ENCODE measurements around the gene NELL2. TPM values are rescaled to one million over a fixed set of nuclear protein-coding genes. Genes with fewer than 3 reads are reported as not detected.
A peak's percentile ranks its signal among the peaks of the same experiment; 100 is the strongest.

NELL2 gene
- total RNA-seq, 1 experiment from 2014 or later = 596 TPM

DNA sequence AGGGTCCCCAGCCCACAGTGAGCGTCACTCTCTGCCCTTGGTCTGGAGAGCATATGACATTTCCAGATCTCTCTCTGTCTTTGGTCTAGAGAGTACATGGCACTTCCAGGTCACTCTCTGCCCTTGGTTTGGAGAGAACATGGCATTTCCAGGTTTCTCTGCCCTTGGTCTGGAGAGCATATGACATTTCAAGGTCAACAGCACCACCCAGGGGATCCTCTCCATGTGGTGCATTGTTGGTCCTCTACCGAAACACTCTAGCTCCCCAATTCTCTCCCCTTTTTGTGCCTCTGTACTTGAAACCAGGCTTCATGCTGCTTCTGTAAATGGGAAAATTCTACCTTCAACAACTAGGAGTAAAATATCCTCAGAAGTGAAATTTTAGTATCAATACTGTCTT is 399.4 kb downstream of the NELL2 start:
- ChIA-PET CTCF (interaction anchor here (0.5 kb wide), 1 partner anchor 397 kb away, joined by 6 read pairs; no protein-coding TSS in a partner anchor), POLR2A (ENCODE audit: low non-redundant PET) (no interaction called here)
- Histone ChIP-seq H3K9me3 (ENCODE audit: low read depth, low read length, poor library complexity, severe bottlenecking) (peaks cover 47% of the 10 kb centered on the region), H3K4me1 (ENCODE audit: insufficient read depth, low read length, poor library complexity, severe bottlenecking) (no peaks in the 10 kb centered on the region), H3K27me3 (replicated peaks; ENCODE audit: insufficient read depth, low read depth, low read length, poor library complexity) (no peaks in the 10 kb centered on the region), H3K36me3 (ENCODE audit: insufficient read depth, low read length, poor library complexity, severe bottlenecking) (no peaks in the 10 kb centered on the region), H3K27ac (ENCODE audit: low read depth, low read length, poor library complexity, severe bottlenecking) (no peak overlapping the region), H3K4me3 (ENCODE audit: low read depth, low read length, poor library complexity, severe bottlenecking) (no peak overlapping the region)
- intact Hi-C loops (cut with micrococcal nuclease; ENCODE audit: unreplicated experiment) = no loop called here
- DNase-seq (ENCODE audit: low spot score) = no peak
- no TSS peak for BruUV-seq (replicated peaks)
- TF ChIP-seq, protein P1, sequence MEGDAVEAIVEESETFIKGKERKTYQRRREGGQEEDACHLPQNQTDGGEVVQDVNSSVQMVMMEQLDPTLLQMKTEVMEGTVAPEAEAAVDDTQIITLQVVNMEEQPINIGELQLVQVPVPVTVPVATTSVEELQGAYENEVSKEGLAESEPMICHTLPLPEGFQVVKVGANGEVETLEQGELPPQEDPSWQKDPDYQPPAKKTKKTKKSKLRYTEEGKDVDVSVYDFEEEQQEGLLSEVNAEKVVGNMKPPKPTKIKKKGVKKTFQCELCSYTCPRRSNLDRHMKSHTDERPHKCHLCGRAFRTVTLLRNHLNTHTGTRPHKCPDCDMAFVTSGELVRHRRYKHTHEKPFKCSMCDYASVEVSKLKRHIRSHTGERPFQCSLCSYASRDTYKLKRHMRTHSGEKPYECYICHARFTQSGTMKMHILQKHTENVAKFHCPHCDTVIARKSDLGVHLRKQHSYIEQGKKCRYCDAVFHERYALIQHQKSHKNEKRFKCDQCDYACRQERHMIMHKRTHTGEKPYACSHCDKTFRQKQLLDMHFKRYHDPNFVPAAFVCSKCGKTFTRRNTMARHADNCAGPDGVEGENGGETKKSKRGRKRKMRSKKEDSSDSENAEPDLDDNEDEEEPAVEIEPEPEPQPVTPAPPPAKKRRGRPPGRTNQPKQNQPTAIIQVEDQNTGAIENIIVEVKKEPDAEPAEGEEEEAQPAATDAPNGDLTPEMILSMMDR (conservative IDR thresholded peaks at IDR 0.05; ENCODE audit: low read depth, low read length) = no peak
- TF ChIP-seq EZH2 (IDR thresholded peaks at IDR 0.05; ENCODE audit: borderline replicate concordance, low read depth, low read length, poor library complexity, severe bottlenecking) = no peak

DNA sequence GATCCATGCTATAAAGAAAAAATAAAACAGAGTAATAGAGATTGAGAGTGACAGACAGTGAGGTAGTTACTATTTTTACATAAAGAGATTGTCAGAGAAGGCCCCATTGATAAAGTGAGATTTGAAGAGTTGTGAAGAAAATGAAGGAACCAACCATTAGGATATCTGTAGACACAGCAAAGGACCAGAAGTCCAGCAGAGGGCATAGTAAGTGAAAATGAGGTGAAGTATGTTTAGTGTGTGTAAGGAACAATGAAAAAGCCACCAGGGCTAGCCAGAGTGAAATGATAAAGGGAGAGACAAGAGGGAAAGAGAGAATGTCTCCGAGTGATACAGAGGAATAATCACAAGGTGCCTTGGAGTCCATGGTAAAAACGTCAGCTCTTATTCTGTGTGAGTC is 411.0 kb downstream of the NELL2 start:
- POLR2A ChIA-PET (ENCODE audit: low non-redundant PET) = no interaction called here
- BruUV-seq (replicated peaks) = no TSS peak
- intact Hi-C loops (cut with micrococcal nuclease; ENCODE audit: unreplicated experiment) = no loop called here
- Histone ChIP-seq H3K27ac (ENCODE audit: low read depth, low read length, poor library complexity, severe bottlenecking) (no peak overlapping the region), H3K4me3 (ENCODE audit: low read depth, low read length, poor library complexity, severe bottlenecking) (no peak overlapping the region), H3K36me3 (ENCODE audit: insufficient read depth, low read length, poor library complexity, severe bottlenecking) (no peaks in the 10 kb centered on the region), H3K4me1 (ENCODE audit: insufficient read depth, low read length, poor library complexity, severe bottlenecking) (no peaks in the 10 kb centered on the region), H3K27me3 (replicated peaks; ENCODE audit: insufficient read depth, low read depth, low read length, poor library complexity) (no peaks in the 10 kb centered on the region), H3K9me3 (ENCODE audit: low read depth, low read length, poor library complexity, severe bottlenecking) (no peaks in the 10 kb centered on the region)
- no peak for TF ChIP-seq EZH2 (IDR thresholded peaks at IDR 0.05; ENCODE audit: borderline replicate concordance, low read depth, low read length, poor library complexity, severe bottlenecking)
- TF ChIP-seq, protein P1 (conservative IDR thresholded peaks at IDR 0.05; ENCODE audit: low read depth, low read length) = peak; percentile 25; the same call in 1 of the 2 replicates
- CTCF ChIA-PET = no interaction called here
- DNase-seq (ENCODE audit: low spot score) = peak; percentile 32

DNA sequence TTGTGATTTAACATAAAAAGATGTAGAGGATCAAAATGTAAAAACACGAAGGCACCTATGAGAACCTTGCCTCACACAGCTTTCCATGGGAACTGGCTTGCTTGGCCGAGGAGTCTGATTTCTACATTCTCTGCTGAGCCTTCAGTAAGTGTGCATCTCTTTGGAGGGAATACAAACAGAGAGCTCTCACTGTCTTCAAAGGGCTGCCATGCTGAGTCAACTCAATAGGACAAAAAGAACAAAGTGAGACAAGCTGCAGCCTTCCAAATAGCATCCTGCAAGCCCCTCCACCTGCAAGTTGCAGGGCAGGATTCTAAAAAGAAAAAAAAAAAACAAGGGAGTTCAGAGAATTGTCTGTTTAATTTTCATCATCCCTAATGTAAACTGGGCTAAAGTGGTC is 411.9 kb downstream of the NELL2 start:
- ChIA-PET POLR2A (ENCODE audit: low non-redundant PET) (no interaction called here), CTCF (interaction anchor here (0.7 kb wide), 1 partner anchor 509 kb away, joined by 3 read pairs; no protein-coding TSS in a partner anchor)
- no peak for DNase-seq (ENCODE audit: low spot score)
- TF ChIP-seq, protein P1 (conservative IDR thresholded peaks at IDR 0.05; ENCODE audit: low read depth, low read length) = no peak
- H3K27ac ChIP-seq (ENCODE audit: low read depth, low read length, poor library complexity, severe bottlenecking) = no peak overlapping the region
- H3K4me1 ChIP-seq (ENCODE audit: insufficient read depth, low read length, poor library complexity, severe bottlenecking) = no peaks in the 10 kb centered on the region
- no peaks in the 10 kb centered on the region for H3K9me3 ChIP-seq (ENCODE audit: low read depth, low read length, poor library complexity, severe bottlenecking)
- BruUV-seq (replicated peaks) = no TSS peak
- H3K27me3 ChIP-seq (replicated peaks; ENCODE audit: insufficient read depth, low read depth, low read length, poor library complexity) = no peaks in the 10 kb centered on the region
- no peaks in the 10 kb centered on the region for H3K36me3 ChIP-seq (ENCODE audit: insufficient read depth, low read length, poor library complexity, severe bottlenecking)
- intact Hi-C loops (cut with micrococcal nuclease; ENCODE audit: unreplicated experiment) = no loop called here
- H3K4me3 ChIP-seq (ENCODE audit: low read depth, low read length, poor library complexity, severe bottlenecking) = no peak overlapping the region

Data from A673 (cell line).